ENCODE data around the gene IL17C.

DNA sequence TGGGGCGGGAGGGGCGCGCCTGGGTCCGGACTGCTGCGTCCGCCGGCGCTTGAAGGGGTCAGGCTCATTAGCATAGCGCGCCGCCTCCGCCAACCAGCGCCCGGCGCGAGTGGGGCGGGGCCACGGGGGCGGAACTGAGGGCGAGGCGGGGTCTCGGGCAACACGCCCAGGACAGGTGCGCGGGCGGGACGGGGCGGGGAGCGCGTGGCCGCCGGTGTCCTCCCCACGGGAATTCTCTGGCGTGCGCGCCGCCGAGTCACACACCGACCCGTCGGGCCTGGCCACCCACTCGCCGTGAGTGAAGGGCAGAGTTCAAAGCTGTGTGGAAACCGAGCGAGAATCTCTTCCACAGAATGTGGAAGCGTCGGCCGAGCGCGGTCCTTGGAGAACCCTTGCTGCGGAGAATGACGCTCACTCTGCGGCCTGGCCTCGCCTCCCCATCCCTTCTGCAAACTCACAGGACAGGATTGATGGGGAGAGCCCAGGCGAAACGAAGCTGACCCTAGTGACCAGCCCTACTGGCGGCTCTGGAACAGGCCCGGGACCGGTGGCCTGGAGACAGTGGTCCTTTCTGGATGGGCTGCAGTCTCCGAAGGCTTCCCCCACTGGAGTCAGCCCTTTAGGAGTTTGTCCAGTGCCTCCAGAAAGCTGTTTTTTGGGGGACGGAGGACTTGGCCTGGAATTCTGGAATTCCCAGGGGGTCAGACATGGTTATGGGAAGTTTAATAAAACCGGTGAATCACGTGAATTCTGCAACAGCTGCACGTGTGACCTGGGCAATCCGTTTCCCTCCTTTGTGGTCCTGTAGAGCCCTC lies 48.3 kb downstream of the IL17C start, which contains the start of gene SNAI3:
- TF ChIP-seq TP53 (CRISPR knock-in tag; IDR thresholded peaks at IDR 0.05) (no peak), CTCF (IDR thresholded peaks at IDR 0.05) (no peak), HDAC2 (IDR thresholded peaks at IDR 0.05) (no peak)

All from A549 (cell line).